NCI-H82 treated with DMSO at 0.1 percent for 48 hours (cell line): ENCODE results near the gene SLC2A4RG.

Source experiments
- DNase-seq: peaks from one replicate; lab custom pipeline; 2025; ENCODE audit not compliant: unreplicated experiment; lab: John Stamatoyannopoulos, UW

Gene SLC2A4RG

DNA sequence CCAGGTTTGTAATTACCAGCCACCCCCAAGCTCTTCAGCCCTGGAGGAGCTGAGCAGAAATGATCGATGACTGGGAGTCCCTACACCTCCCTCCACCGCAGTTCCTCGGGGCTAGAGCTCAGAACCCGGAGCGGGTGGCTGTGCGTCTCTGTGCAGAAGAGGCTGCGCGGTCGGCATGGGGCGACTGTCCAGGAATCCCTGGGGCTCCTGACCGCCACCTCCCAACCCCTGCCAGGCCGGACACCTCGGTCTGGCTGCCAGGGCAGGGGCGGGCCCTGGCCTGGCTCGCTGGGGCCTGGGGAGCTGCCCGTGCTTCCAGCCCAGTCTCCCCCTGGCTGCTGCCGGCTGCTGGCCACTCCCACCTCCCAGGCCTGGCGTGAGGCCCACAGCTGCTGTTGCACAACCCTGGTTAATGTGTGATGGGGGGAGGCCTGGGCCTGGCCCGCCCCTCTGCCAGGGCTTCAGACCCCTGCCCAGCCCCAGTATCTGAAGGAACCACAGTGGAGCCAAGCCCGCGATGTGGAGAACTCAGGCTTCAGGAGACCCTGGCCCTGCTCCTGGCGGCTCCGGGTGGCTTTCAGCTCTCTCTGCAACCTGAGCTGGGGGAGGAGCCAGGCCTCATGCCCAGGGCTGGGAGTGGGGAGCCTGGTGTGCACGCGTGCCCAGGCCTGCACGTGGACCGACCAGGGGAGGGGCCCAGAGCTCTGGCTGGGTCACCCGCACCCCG lies 1.2 kb downstream of the SLC2A4RG start:
- peak; percentile 7 for DNase-seq

DNA sequence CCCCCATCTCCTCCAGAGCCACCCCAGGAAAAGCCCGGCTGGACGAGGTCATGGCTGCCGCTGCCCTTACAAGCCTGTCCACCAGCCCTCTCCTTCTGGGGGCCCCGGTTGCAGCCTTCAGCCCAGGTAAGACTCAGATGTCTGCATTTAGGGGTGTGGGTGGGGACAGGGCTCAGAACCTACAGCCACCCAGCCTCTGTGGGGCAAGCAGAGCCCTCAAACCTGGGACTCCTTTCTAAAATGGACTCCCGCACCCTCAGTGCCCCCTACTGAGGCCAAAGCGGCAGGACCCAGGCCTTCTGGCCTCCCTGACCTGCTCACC lies 1.7 kb downstream of the SLC2A4RG start:
- DNase-seq, result no peak

GRCh38 chr20:63741676-63742380 lies 2.3 kb downstream of the SLC2A4RG start:
- no peak for DNase-seq

- no peak for DNase-seq
Measured at GRCh38 chr20:63742381-63743024, 2.9 kb downstream of the SLC2A4RG start.

DNA sequence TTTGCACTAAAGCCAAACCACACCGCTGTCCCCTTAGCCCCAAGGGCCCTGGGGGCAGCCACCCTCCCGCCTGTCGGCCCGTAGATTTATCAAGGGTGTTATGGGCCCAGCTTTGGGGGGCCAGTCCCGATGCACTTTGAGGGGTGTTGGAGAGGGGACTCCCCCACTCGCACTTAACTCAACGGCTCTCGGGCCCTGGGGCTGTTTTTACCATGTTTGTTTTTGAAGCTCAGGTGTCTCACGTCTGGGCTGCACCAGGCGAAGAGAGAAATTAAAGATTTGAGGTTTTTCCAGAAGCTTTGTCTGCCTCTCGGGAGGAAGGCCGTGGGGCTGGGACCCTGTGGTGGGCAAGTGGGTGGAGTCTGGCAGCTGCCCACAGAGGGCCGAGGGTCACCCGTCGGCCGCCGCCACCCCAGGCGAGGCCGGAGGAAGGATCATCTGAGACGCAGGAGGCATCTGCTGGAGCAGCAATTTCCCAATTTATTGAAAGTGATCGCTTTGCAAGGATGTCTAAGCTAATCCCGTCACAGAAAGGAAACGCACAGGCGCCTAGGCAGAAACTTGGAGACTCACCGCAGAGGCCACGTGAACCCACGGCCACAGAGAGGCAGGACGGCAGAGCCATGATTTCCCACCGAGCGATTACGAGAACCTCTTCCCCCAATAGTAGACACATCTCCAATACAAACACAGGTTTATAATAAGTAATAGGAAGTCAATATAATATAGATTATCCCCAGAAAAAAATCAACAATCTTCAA lies 3.8 kb downstream of the SLC2A4RG start:
- DNase-seq, result no peak

DNA sequence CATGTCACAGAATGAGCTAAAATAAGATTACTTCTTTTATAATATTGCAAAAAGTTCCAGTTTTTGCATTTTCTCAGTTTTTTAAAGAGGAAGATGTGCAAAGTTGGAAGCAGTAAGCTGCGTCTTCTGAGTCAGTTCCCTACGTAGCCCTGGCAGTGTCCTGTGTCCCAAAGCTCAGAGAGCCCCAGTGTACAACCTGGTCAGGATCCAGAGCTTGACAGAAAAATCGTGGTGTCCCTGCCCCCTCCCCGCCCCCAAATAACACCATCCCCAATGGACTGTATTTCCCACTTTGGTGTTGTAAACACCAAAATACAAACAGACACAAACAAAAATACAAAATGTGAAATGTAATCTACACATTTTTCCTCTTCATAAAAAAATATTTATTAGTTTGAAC lies 4.6 kb downstream of the SLC2A4RG start:
- DNase-seq, result no peak

GRCh38 chr20:63744574-63745423 lies 5.2 kb downstream of the SLC2A4RG start:
- no peak for DNase-seq

DNA sequence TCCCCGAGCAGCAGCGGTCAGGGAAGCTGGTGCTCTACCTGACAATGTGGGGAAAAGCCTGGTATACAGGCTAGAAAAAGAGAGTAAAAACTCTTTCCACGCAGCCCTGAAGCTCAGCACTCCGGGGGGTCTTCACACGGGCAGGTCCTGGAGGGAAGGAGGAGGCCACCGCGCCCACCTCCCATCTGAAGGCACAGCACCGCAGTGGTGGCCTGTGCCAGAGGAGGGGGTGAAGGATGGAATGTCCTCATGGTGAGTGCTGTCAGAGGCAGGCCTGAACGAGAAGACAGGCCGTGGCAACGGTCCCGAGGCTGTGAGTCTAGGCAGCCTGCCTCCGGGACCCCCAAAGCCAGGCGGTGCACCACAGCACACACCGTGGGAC lies 5.8 kb downstream of the SLC2A4RG start:
- DNase-seq, result no peak

DNA sequence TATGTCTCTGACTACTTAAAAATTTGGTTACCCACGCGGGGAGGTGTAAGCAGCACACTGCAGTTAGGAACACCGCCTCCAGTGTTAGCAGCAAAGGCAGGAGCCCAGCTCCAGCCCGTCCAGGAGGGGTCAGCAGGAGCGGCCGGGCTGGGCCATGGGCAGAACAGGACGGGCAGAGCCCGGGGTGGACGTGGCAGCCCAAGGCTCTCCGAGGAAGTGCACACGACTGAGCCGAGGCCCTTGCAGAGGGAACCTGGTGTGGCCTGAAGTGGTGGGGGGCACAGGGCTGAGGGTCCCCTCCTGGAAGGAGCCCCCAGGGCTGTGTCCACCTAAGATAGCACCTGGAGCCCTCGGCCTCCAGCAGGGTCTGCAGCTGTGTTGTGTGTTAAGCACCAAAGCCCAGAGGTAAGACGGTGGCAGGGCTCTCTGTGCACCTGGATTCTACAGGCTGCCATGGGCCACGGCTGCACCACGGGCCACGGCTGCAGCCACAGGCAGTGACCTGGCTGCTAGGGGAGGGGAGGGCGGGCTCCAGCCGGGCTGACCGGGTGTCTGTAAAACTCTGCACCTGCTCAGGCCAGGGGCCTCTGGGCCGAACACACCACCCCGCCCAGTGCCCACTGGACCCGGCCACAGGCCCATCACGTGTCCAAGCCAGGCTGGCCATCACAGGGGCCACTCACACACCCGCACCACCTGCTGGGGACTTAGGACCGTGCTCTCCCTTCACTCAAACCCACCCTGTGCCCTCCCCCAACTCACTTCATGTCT lies 6.6 kb downstream of the SLC2A4RG start:
- DNase-seq, result no peak

DNA sequence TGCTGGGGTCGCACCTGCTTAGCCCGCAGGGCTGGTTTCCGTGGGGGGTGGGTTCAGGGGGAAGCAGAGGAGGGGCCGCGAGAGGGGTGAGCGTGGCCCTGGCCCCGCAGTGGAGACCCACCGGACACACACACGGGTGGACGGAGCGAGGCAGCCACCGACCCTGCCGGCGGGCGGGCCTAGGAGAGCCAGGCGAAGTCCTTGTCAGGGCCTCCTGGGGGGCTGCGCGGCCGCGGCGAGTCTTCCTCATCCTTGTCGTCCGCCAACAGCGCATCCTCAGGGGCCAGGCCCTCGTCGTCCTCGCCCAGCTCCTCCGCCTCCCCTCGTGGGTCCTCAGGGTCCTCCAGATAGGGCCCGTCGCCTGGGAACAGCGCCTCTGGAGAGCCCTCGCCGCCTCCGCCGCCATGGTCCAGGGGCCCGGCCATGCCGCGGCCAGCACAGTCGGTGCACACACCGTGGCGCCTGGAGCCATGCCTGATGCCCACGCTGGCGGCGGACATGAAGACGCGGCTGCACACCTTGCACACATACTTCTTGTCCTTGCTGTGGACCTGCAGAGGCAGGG lies 7.3 kb downstream of the SLC2A4RG start:
- no peak for DNase-seq

DNA sequence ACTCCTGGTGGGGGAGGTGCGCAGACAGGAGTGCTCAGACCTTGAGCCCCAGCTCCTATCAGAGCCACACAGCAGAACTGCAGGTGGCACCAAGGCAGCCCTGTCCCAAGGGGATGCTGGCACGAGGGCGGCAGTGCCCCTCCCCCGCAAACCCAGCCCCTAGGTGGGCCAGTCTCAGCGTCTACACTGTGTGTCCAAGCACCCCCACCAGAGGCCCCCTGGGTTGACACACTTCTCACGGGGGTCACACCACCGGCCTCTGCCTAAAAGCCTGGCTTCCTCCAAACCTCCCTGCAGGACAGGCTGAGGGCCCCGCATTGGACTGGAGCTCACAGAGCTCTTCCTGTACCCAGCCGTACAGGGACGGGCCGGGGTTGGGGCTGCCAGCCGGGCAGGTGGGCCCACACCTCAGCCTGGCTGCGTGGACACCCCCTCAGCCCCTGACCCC lies 8.1 kb downstream of the SLC2A4RG start:
- no peak for DNase-seq

DNA sequence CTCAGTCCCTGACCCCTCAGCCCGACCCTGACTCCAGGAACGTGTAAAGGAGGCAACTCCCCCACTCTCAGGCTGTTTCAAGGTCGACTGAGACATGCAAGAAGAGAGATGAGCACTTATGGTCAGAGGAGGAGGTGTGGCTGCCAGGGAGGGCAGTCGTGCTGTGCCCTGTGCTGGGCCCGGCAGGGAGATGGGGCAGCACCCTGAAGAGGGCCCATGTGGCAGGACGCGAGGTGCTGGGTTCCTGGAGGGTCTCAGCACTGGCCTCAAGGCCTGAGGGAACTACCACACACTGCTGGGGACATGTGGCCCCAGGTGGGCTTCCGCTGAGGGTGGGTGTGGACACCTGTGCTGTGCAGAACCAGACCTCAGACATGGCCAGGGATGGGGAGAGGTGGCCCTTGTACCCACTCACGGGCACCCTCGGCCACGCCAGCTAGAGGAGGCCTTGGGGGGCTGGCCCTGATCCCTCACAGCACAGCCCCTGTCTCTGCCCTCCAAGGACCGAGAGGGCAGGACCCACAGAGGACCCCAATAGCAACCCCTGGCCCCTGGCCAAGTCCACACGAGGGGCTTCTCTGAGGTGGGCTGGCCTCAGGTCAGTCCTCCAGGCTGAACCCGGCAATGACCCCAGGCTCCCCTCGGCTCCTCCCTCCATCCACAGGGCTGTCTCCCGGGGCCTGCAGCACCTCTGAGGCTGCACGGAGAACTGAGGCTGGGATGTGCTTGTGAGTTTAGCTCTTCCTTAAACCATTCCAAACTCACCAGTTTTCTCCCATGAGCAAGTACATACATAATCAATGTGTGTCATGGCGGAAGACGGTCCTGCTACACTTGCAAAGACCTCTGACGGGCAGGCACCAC lies 8.7 kb downstream of the SLC2A4RG start:
- DNase-seq, result no peak

- DNase-seq, result no peak
Measured at GRCh38 chr20:63748934-63749270, 9.3 kb downstream of the SLC2A4RG start.

GRCh38 chr20:63749597-63750508 lies 10.3 kb downstream of the SLC2A4RG start:
- no peak for DNase-seq

- peak; percentile 11 for DNase-seq
Measured at GRCh38 chr20:63750807-63751470, 11.4 kb downstream of the SLC2A4RG start.

DNA sequence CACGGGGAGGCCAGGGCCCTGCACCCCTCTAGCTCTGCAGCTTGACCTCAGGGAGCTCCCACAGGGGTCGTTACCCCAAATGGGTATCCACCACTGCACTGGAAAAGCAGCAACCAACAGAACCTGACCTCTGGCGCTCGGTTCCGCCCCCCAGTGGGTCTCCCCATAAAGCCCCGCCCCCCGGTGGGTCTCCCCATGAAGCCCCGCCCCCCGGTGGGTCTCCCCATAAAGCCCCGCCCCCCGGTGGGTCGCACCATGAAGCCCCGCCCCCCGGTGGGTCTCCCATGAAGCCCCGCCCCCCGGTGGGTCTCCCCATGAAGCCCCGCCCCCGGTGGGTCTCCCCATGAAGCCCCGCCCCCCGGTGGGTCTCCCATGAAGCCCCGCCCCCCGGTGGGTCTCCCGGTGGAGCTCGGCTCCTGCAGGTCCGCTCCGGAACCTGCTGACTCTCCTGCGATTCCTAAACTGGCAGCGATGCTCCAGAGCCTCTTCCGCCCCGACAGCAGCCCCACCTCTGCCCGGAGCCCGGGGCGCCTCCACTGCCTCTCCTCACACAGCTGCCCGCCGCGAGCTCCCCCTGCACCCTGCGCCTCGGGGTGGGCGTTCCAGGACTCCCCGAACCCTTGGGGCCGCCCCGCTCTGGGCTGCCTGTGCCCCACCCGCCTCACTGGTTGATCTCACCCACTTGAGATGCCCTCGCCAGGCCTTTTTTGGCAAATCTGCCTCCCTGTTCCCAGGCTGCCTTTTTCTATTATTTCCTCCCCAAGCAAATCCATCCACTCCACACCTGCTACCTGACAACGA lies 12.1 kb downstream of the SLC2A4RG start:
- no peak for DNase-seq
